MM.1S (cell line): Measurements from ENCODE around the gene ADAD1.

Experiments
- CTCF ChIP-seq: fragments of 300-600 bp; sonication (generic); IDR thresholded peaks from 2 replicates; pipeline ENCODE4 v1.5.1; 2016; ENCODE audit warnings: antibody characterized with exemption, low read length, mixed read lengths
- EZH2 ChIP-seq: fragments of 300-600 bp; sonication (generic); optimal IDR thresholded peaks from 2 replicates; pipeline ENCODE3; 2017; ENCODE audit warnings: low read depth, mild to moderate bottlenecking, antibody characterized with exemption, low read length, mixed read lengths
- EZH2phosphoT487 ChIP-seq: fragments of 300-600 bp; sonication (generic); IDR thresholded peaks from 2 replicates; pipeline ENCODE4 v1.6.1; 2018; ENCODE audit warnings: antibody characterized with exemption, low read length

- no peak for TF ChIP-seq CTCF
- TF ChIP-seq EZH2phosphoT487: no peak
- no peak for TF ChIP-seq EZH2
Measured at GRCh38 chr4:122475233-122475632, 96.4 kb downstream of the ADAD1 start.
